GM12878 (cell line): ENCODE measurements around the gene MRPL53. TPM values are rescaled to one million over a fixed set of nuclear protein-coding genes. Genes with fewer than 3 reads are reported as not detected.

Experiments
- ATAC-seq: fragments of 200-7000 bp; cut with Tn5 transposase; 3 replicates; pipeline ENCODE4 v1.9.1; 2020; ENCODE audit warnings: mild to moderate bottlenecking, moderate library complexity
- BruUV-seq: library from RNA; stranded (reverse); fragments of 400-500 nt; replicated peaks from 2 replicates; lab custom pipeline; 2021; lab: Mats Ljungman, UMichigan
- CTCF ChIA-PET: fragments of 300-600 bp; sonication (Branson Sonifier 250); formaldehyde crosslinking; extraction: SDS; loops from one replicate; lab custom pipeline; 2021; ENCODE audit warnings: inconsistent platforms; lab: Yijun Ruan, JAX
- POLR2A ChIA-PET: fragments of 350-600 bp; formaldehyde crosslinking; extraction: SDS; loops from one replicate; lab custom pipeline; 2021; ENCODE audit warnings: inconsistent platforms; lab: Charles Lee
- RAD21 ChIA-PET: fragments of 300-600 bp; sonication (Branson Sonifier 250); formaldehyde crosslinking; loops from one replicate; lab custom pipeline; 2023; ENCODE audit warnings: antibody characterized with exemption; ENCODE audit not compliant: unreplicated experiment; lab: Charles Lee
- SMC1A ChIA-PET: fragments of 300-600 bp; sonication (Branson Sonifier 250); formaldehyde crosslinking; loops from one replicate; lab custom pipeline; 2023; ENCODE audit not compliant: unreplicated experiment, uncharacterized antibody; lab: Charles Lee
- DNase-seq: peaks from one replicate; pipeline ENCODE4 v3.0.0-alpha.2; 2011; ENCODE audit warnings: low read depth, low spot score
- FAIRE-seq: peaks from 3 replicates; lab custom pipeline; 2011; peaks lifted over from hg19 to GRCh38; lab: Jason Lieb, UNC
- H2AFZ ChIP-seq: 2 replicates; pipeline ENCODE4 v1.6.0; 2011; ENCODE audit warnings: low read depth, low read length, control low read depth; ENCODE audit not compliant: control insufficient read depth
- H3K27ac ChIP-seq: 2 replicates; pipeline ENCODE4 v1.5.1; 2011; ENCODE audit warnings: control low read depth; ENCODE audit not compliant: control insufficient read depth, insufficient read depth
- H3K27me3 ChIP-seq, 2 experiments: replicated peaks in 1 of 2; 2 replicates each; pipeline versions ENCODE4 v1.6.0 to v1.6.1; 2011; ENCODE audit warnings: low read length in 1 of 2; ENCODE audit not compliant: control insufficient read depth in 2 of 2, insufficient read depth in 2 of 2
- H3K36me3 ChIP-seq, 2 experiments: 2 replicates each; pipeline ENCODE4 v1.5.1; 2011; ENCODE audit warnings: low read length in 1 of 2; ENCODE audit not compliant: control insufficient read depth in 2 of 2, insufficient read depth in 2 of 2
- H3K4me1 ChIP-seq: 2 replicates; pipeline ENCODE4 v1.6.1; 2011; ENCODE audit warnings: mild to moderate bottlenecking, low read length, moderate library complexity, mixed read lengths; ENCODE audit not compliant: control insufficient read depth, insufficient read depth
- H3K4me2 ChIP-seq: 2 replicates; pipeline ENCODE4 v1.6.0; 2011; ENCODE audit warnings: control low read depth; ENCODE audit not compliant: control insufficient read depth, insufficient read depth
- H3K4me3 ChIP-seq: fragments of 200-600 bp; sonication (generic); 2 replicates; pipeline ENCODE4 v1.5.1; 2016
- H3K79me2 ChIP-seq: 2 replicates; pipeline ENCODE4 v1.6.0; 2011; ENCODE audit warnings: low read length; ENCODE audit not compliant: control insufficient read depth, insufficient read depth
- H3K9ac ChIP-seq: 2 replicates; pipeline ENCODE4 v1.8.0; 2011; ENCODE audit warnings: low read length, control low read depth, mixed read lengths; ENCODE audit not compliant: control insufficient read depth, insufficient read depth
- H3K9me3 ChIP-seq: replicated peaks from 3 replicates; pipeline ENCODE4 v1.5.1; 2011; ENCODE audit warnings: mild to moderate bottlenecking, low read length; ENCODE audit not compliant: control insufficient read depth, insufficient read depth
- H4K20me1 ChIP-seq: 2 replicates; pipeline ENCODE4 v1.6.0; 2011; ENCODE audit not compliant: control insufficient read depth, insufficient read depth
- ATF7 ChIP-seq: fragments of 450-650 bp; IDR thresholded peaks from 2 replicates; pipeline ENCODE4 v1.6.1; 2016; ENCODE audit warnings: low read depth, mild to moderate bottlenecking
- BACH1 ChIP-seq: fragments of 450-650 bp; IDR thresholded peaks from 2 replicates; pipeline ENCODE4 v1.6.1; 2017; ENCODE audit warnings: mild to moderate bottlenecking, borderline replicate concordance
- CBFB ChIP-seq: IDR thresholded peaks from 2 replicates; pipeline ENCODE4 v1.6.1; 2016; ENCODE audit warnings: antibody characterized with exemption, low read depth
- CBX3 ChIP-seq: fragments of 200-600 bp; sonication (generic); IDR thresholded peaks from 2 replicates; pipeline ENCODE4 v1.6.1; 2016; ENCODE audit warnings: low read depth, borderline replicate concordance
- CHD1 ChIP-seq: IDR thresholded peaks from 2 replicates; pipeline ENCODE4 v1.6.1; 2012; ENCODE audit warnings: low read depth, low read length, improper control_type of control experiment
- CHD4 ChIP-seq: fragments of 200-600 bp; sonication (generic); IDR thresholded peaks from 2 replicates; pipeline ENCODE4 v1.6.1; 2016; ENCODE audit warnings: mild to moderate bottlenecking
- EED ChIP-seq: sonication (generic); IDR thresholded peaks from 2 replicates; pipeline ENCODE4 v1.6.1; 2016; ENCODE audit warnings: antibody characterized with exemption, low read depth
- HDAC2 ChIP-seq: fragments of 200-600 bp; sonication (generic); IDR thresholded peaks from 2 replicates; pipeline ENCODE4 v1.6.1; 2017
- MEF2A ChIP-seq: IDR thresholded peaks from 2 replicates; pipeline ENCODE4 v1.6.1; 2011; ENCODE audit warnings: low read depth, mild to moderate bottlenecking, low read length, moderate library complexity; ENCODE audit not compliant: insufficient read depth
- NFIC ChIP-seq: IDR thresholded peaks from 2 replicates; pipeline ENCODE4 v1.6.1; 2012; ENCODE audit warnings: low read depth, mild to moderate bottlenecking, inconsistent platforms, low read length, moderate library complexity
- NR2F1 ChIP-seq: fragments of 450-650 bp; conservative IDR thresholded peaks from 2 replicates; pipeline ENCODE4 v1.6.1; 2017; ENCODE audit warnings: mild to moderate bottlenecking
- POU2F2 ChIP-seq: IDR thresholded peaks from 3 replicates; pipeline ENCODE4 v1.6.1; 2011; ENCODE audit warnings: low read depth, mild to moderate bottlenecking, low read length, borderline replicate concordance
- RB1 ChIP-seq: fragments of 450-650 bp; formaldehyde crosslinking; IDR thresholded peaks from 2 replicates; pipeline ENCODE4 v1.6.1; 2017; ENCODE audit warnings: mild to moderate bottlenecking, borderline replicate concordance
- SMC3 ChIP-seq: IDR thresholded peaks from 2 replicates; pipeline ENCODE4 v1.6.1; 2011; ENCODE audit warnings: low read length, improper control_type of control experiment, borderline replicate concordance
- SREBF2 ChIP-seq: IDR thresholded peaks from 2 replicates; pipeline ENCODE4 v1.6.1; 2012; ENCODE audit warnings: mild to moderate bottlenecking, low read length
- ZNF207 ChIP-seq: fragments of 450-650 bp; IDR thresholded peaks from 2 replicates; pipeline ENCODE4 v1.6.1; 2014; ENCODE audit warnings: antibody characterized with exemption, mild to moderate bottlenecking, borderline replicate concordance
- ZNF217 ChIP-seq: fragments of 450-650 bp; IDR thresholded peaks from 2 replicates; pipeline ENCODE4 v1.6.1; 2017; ENCODE audit warnings: antibody characterized with exemption, mild to moderate bottlenecking
- WGBS: methylation state at CpG from one replicate; pipeline ENCODE4 v1.1.6; 2016; ENCODE audit warnings: low lambda C conversion rate; ENCODE audit not compliant: insufficient replicate concordance, insufficient coverage; ENCODE audit errors: missing lambda C conversion rate; 5-methylcytosine and 5-hydroxymethylcytosine counted together
- in situ Hi-C: fragments of 300-500 bp; cut with MboI; formaldehyde crosslinking; loops from 9 replicates; pipeline ENCODE4 v1.14.3; 2018; ENCODE audit warnings: mixed read lengths
- intact Hi-C: fragments of 100-400 bp; cut with micrococcal nuclease; formaldehyde crosslinking; loops from one replicate; pipeline ENCODE4 v1.14.2; 2022; ENCODE audit not compliant: unreplicated experiment
- polyA plus RNA-seq, 11 experiments: library from polyadenylated mRNA; depleted of rRNA in 4 of 11; unstranded in 6 of 11; stranded (reverse) in 5 of 11; fragments of >200 nt; fragmentation: Nextera tagmentation in 4 of 11; fragmentation: Illumina TruSeq in 1 of 11; extraction: Ambion mirVana in 4 of 11; extraction: Trizol in 1 of 11; gene quantifications; 1 replicate in 1 of 11; 2 replicates in 10 of 11; pipeline versions ENCODE4 v1.2.1 to v1.2.3, GENCODE V29; 2011 to 2016; ENCODE audit warnings: inconsistent platforms in 2 of 11, missing spikeins in 2 of 11, low read depth in 1 of 11
- total RNA-seq, 4 experiments: library from RNA; depleted of rRNA in 3 of 4; stranded (reverse); fragments of >200 nt in 3 of 4; fragmentation: Illumina TruSeq in 1 of 4; extraction: Trizol in 1 of 4; gene quantifications; 2 replicates each; pipeline versions ENCODE4 v1.2.1 to v1.2.3, GENCODE V29; 2013 to 2021
- TF ChIP-seq, protein P1 (sequence below): fragments of 150-350 bp; IDR thresholded peaks from 2 replicates; pipeline ENCODE4 v1.6.1; 2016; ENCODE audit warnings: low read depth, low read length
- TF ChIP-seq, protein P2 (sequence below): fragments of 450-650 bp; IDR thresholded peaks from 2 replicates; pipeline ENCODE4 v1.6.1; 2017; ENCODE audit warnings: mild to moderate bottlenecking

The MRPL53 gene
- total and polyA plus RNA-seq, 10 of the 15 experiments (the other 5 are each of a cell fraction or from before 2014, with no cell fraction given) = 15.1 to 167 (median 80.9) TPM

DNA sequence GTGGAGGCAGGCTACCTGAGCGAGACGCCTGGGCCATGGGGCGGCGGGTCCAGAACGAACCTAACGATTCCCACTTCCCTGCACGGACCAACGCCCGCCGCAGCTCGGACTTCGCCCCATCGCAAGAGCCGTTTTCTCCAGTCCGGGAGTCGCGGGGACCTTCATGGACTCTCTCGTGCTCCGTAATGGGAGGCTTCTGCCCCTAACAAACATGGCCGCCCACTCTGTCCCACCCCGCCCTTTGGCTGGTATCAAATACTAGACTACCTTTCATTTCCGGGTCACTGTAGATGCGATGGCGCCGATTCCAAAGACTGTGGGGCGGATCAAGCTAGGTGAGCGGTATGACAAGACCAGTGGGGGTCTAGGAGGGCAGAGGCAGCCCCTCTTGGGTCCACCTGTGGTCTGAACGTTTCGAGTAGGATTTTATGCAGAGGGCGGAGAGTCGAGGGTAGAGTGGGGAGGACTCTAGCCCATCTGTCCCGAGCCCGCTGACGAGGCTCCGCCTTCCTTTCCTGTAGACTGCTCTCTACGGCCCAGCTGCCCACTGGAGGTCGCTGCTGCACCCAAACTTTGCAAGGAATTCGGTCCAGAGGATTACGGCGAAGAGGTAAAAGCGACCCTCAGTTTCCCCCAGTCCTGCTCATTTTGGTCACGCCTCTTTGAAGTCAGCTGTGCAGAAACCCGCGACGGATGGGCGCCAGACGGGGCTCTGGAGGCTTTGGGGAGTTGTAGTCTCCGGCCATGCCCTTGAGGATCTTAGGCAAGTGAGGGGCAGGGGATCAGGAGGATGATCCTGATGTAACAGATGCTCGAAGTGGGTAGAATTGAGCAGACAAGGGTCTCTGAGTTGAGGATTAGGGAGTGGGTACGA, 10.6 kb upstream of the MRPL53 start, which contains the start of the genes CCDC142 and TTC31:
CCDC142 (minus strand) TSS at position 198 of the 874 bp plus-strand sequence; CDS start at position 37, 161 bp downstream.
TTC31 (plus strand) TSS at position 281 of the 874 bp plus-strand sequence; CDS start at position 296, 15 bp downstream.
- ATAC-seq = peak; percentile 95
- Histone ChIP-seq H3K4me2 (peak within 1 kb of the TSS; percentile 96), H4K20me1 (no peaks in the 10 kb centered on the region; the same call in 1 of the 2 replicates), H3K79me2 (peaks cover 27% of the 10 kb centered on the region), H3K4me3 (peak within 1 kb of the TSS; percentile 97), H3K27me3 (no peaks in the 10 kb centered on the region; a peak in 1 of 4 replicates), H2AFZ (peak within 1 kb of the TSS; percentile 100), H3K9me3 (no peaks in the 10 kb centered on the region), H3K27ac (peak within 1 kb of the TSS; percentile 96), H3K4me1 (peaks cover 13% of the 10 kb centered on the region), H3K9ac (peak within 1 kb of the TSS; percentile 91), H3K36me3 (no peaks in the 10 kb centered on the region; a peak in 1 of 4 replicates)
- intact Hi-C loops (loop anchor here (1.0 to 2.0 kb wide), 6 partner anchors 20 to 104 kb away; partner anchors contain the start of gene WBP1), in situ Hi-C loops (loop anchor here (10.0 kb wide), 1 partner anchor 102 kb away; no protein-coding TSS in a partner anchor)
- ChIA-PET POLR2A (interaction anchor here (0.6 to 3.6 kb wide), 12 partner anchors 9 to 108 kb away, joined by 3 to 44 read pairs (median 8); partner anchors contain the start of genes AUP1, HTRA2, INO80B and MRPL53), SMC1A (interaction anchor here (0.8 to 5.7 kb wide), 18 partner anchors 10 to 158 kb away, joined by 3 to 128 read pairs (median 5); partner anchors contain the start of genes INO80B, MRPL53 and WBP1), CTCF (interaction anchor here (0.7 to 19.4 kb wide), 31 partner anchors 9 to 588 kb away, joined by 3 to 280 read pairs (median 4); partner anchors contain the start of genes AUP1, C2orf81, DQX1 and HTRA2), RAD21 (interaction anchor here (0.5 to 5.9 kb wide), 18 partner anchors 10 to 659 kb away, joined by 3 to 121 read pairs (median 4); partner anchors contain the start of genes AUP1, DQX1, HTRA2 and INO80B)
- 1% methylated on average over 47 of the region's 50 CpGs for WGBS
- peak; percentile 96 for FAIRE-seq
- TSS peak; percentile 97 for BruUV-seq
- DNase-seq = peak; percentile 89
- TF ChIP-seq ATF7 = peak; percentile 63; the same call in 1 of the 2 replicates
- peak; percentile 52 for TF ChIP-seq NR2F1
- TF ChIP-seq, protein P1, sequence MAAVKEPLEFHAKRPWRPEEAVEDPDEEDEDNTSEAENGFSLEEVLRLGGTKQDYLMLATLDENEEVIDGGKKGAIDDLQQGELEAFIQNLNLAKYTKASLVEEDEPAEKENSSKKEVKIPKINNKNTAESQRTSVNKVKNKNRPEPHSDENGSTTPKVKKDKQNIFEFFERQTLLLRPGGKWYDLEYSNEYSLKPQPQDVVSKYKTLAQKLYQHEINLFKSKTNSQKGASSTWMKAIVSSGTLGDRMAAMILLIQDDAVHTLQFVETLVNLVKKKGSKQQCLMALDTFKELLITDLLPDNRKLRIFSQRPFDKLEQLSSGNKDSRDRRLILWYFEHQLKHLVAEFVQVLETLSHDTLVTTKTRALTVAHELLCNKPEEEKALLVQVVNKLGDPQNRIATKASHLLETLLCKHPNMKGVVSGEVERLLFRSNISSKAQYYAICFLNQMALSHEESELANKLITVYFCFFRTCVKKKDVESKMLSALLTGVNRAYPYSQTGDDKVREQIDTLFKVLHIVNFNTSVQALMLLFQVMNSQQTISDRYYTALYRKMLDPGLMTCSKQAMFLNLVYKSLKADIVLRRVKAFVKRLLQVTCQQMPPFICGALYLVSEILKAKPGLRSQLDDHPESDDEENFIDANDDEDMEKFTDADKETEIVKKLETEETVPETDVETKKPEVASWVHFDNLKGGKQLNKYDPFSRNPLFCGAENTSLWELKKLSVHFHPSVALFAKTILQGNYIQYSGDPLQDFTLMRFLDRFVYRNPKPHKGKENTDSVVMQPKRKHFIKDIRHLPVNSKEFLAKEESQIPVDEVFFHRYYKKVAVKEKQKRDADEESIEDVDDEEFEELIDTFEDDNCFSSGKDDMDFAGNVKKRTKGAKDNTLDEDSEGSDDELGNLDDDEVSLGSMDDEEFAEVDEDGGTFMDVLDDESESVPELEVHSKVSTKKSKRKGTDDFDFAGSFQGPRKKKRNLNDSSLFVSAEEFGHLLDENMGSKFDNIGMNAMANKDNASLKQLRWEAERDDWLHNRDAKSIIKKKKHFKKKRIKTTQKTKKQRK = 0 out of 2 replicates have a peak, but pooled peaks have one; percentile 10
- TF ChIP-seq POU2F2 = peak; percentile 62; the same call in 2 of the 3 replicates
- no peak for TF ChIP-seq CHD4
- TF ChIP-seq, protein P2, sequence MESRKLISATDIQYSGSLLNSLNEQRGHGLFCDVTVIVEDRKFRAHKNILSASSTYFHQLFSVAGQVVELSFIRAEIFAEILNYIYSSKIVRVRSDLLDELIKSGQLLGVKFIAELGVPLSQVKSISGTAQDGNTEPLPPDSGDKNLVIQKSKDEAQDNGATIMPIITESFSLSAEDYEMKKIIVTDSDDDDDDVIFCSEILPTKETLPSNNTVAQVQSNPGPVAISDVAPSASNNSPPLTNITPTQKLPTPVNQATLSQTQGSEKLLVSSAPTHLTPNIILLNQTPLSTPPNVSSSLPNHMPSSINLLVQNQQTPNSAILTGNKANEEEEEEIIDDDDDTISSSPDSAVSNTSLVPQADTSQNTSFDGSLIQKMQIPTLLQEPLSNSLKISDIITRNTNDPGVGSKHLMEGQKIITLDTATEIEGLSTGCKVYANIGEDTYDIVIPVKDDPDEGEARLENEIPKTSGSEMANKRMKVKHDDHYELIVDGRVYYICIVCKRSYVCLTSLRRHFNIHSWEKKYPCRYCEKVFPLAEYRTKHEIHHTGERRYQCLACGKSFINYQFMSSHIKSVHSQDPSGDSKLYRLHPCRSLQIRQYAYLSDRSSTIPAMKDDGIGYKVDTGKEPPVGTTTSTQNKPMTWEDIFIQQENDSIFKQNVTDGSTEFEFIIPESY = no peak
- peak; percentile 41 for TF ChIP-seq CBFB
- no peak for TF ChIP-seq ZNF207
- TF ChIP-seq NFIC = no peak
- peak; percentile 89 for TF ChIP-seq SMC3
- TF ChIP-seq BACH1 = no peak; the same call in 1 of the 2 replicates
- TF ChIP-seq CHD1 = no peak
- TF ChIP-seq CBX3 = no peak
- TF ChIP-seq HDAC2 = peak; percentile 97; the same call in 1 of the 2 replicates
- TF ChIP-seq ZNF217 = no peak
- TF ChIP-seq SREBF2 = no peak
- no peak; the same call in 1 of the 2 replicates for TF ChIP-seq EED
- TF ChIP-seq MEF2A = 0 out of 2 replicates have a peak, but pooled peaks have one; percentile 41
- TF ChIP-seq RB1 = 0 out of 2 replicates have a peak, but pooled peaks have one; percentile 24
